ENCODE results near the gene PHF24. TPM values are rescaled to one million over a fixed set of nuclear protein-coding genes. Genes with fewer than 3 reads are reported as not detected.

Gene PHF24
- total and polyA plus RNA-seq, 10 of the 15 experiments (the other 5 are each of a cell fraction or from before 2014, with no cell fraction given) = 0.02 to 0.04 TPM; not detected in 8

GRCh38 chr9:35001803-35002502, 43.9 kb downstream of the PHF24 start (continued):
- TF ChIP-seq ATF2 (IDR thresholded peaks at IDR 0.05; ENCODE audit: low read length) (peak; percentile 73; the same call in 1 of the 2 replicates), CBX5 (IDR thresholded peaks at IDR 0.05; ENCODE audit: low read depth) (0 out of 2 replicates have a peak, but pooled peaks have one; percentile 3), RUNX3 (IDR thresholded peaks at IDR 0.05; ENCODE audit: low read length) (peak; percentile 69), CBFB (IDR thresholded peaks at IDR 0.05; ENCODE audit: low read depth) (no peak), POU2F2 (IDR thresholded peaks at IDR 0.05; ENCODE audit: borderline replicate concordance, low read depth, low read length) (no peak), CHD2 (IDR thresholded peaks at IDR 0.05; ENCODE audit: borderline replicate concordance, low read depth, low read length) (no peak), ASH2L (IDR thresholded peaks at IDR 0.05; ENCODE audit: borderline replicate concordance, low read depth) (no peak), SREBF1 (IDR thresholded peaks at IDR 0.05; ENCODE audit: low read length) (no peak), IRF5 (IDR thresholded peaks at IDR 0.05; ENCODE audit: borderline replicate concordance) (no peak), ZNF384 (IDR thresholded peaks at IDR 0.05; ENCODE audit: borderline replicate concordance, low read depth, low read length) (no peak), TCF3 (IDR thresholded peaks at IDR 0.05; ENCODE audit: borderline replicate concordance, insufficient read depth, low read depth, low read length) (no peak), RCOR1 (conservative IDR thresholded peaks at IDR 0.05; ENCODE audit: low read depth, low read length) (no peak), NFYB (IDR thresholded peaks at IDR 0.05; ENCODE audit: insufficient read depth, low read depth, low read length) (no peak), CTCF (IDR thresholded peaks at IDR 0.05 in 2 of 3, conservative IDR thresholded peaks at IDR 0.05 in 1 of 3; ENCODE audit: control insufficient read depth in 2 of 3, extremely low read depth in 1 of 3, insufficient read depth in 1 of 3, low read depth in 3 of 3, low read length in 3 of 3) (no peak), BRCA1 (IDR thresholded peaks at IDR 0.05; ENCODE audit: low read depth, low read length) (no peak)
- TF ChIP-seq, protein P1, sequence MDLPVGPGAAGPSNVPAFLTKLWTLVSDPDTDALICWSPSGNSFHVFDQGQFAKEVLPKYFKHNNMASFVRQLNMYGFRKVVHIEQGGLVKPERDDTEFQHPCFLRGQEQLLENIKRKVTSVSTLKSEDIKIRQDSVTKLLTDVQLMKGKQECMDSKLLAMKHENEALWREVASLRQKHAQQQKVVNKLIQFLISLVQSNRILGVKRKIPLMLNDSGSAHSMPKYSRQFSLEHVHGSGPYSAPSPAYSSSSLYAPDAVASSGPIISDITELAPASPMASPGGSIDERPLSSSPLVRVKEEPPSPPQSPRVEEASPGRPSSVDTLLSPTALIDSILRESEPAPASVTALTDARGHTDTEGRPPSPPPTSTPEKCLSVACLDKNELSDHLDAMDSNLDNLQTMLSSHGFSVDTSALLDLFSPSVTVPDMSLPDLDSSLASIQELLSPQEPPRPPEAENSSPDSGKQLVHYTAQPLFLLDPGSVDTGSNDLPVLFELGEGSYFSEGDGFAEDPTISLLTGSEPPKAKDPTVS (IDR thresholded peaks at IDR 0.05; ENCODE audit: low read depth, low read length) = no peak
- TF ChIP-seq, protein P2, sequence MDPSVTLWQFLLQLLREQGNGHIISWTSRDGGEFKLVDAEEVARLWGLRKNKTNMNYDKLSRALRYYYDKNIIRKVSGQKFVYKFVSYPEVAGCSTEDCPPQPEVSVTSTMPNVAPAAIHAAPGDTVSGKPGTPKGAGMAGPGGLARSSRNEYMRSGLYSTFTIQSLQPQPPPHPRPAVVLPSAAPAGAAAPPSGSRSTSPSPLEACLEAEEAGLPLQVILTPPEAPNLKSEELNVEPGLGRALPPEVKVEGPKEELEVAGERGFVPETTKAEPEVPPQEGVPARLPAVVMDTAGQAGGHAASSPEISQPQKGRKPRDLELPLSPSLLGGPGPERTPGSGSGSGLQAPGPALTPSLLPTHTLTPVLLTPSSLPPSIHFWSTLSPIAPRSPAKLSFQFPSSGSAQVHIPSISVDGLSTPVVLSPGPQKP (IDR thresholded peaks at IDR 0.05; ENCODE audit: low read depth, low read length) = no peak
